ENCODE measurements around the gene GRHL3.

GRHL3 gene

GRCh38 chr1:24374891-24375786 lies 56.0 kb downstream of the GRHL3 start:
- DNase-seq, result no peak

GRCh38 chr1:24379733-24380315 lies 60.7 kb downstream of the GRHL3 start:
- DNase-seq, result no peak

GRCh38 chr1:24380508-24380907 lies 61.4 kb downstream of the GRHL3 start:
- DNase-seq, result no peak

GRCh38 chr1:24381256-24381655 lies 62.1 kb downstream of the GRHL3 start:
- no peak for DNase-seq

- no peak for DNase-seq
Measured at GRCh38 chr1:24382165-24382577, 63.0 kb downstream of the GRHL3 start.

- no peak for DNase-seq
Measured at GRCh38 chr1:24383381-24383940, 64.3 kb downstream of the GRHL3 start.

- no peak for DNase-seq
Measured at GRCh38 chr1:24384251-24385090, 65.3 kb downstream of the GRHL3 start.

- no peak for DNase-seq
Measured at GRCh38 chr1:24385160-24385940, 66.2 kb downstream of the GRHL3 start.

- DNase-seq, result peak in 1 of 2 experiments; percentile 12
Measured at GRCh38 chr1:24386241-24386640, 67.1 kb downstream of the GRHL3 start.

- DNase-seq, result no peak
Measured at GRCh38 chr1:24386931-24387330, 67.8 kb downstream of the GRHL3 start.

- no peak for DNase-seq
Measured at GRCh38 chr1:24387636-24388175, 68.5 kb downstream of the GRHL3 start.

GRCh38 chr1:24388331-24388885 lies 69.3 kb downstream of the GRHL3 start:
- DNase-seq, result no peak

- no peak for DNase-seq
Measured at GRCh38 chr1:24389231-24389678, 70.1 kb downstream of the GRHL3 start.

GRCh38 chr1:24390924-24391782 lies 72.0 kb downstream of the GRHL3 start:
- DNase-seq, result peak; percentile 47 to 77

GRCh38 chr1:24391882-24392603 lies 72.9 kb downstream of the GRHL3 start:
- peak in 1 of 2 experiments; percentile 50 for DNase-seq

GRCh38 chr1:24392604-24392946 lies 73.4 kb downstream of the GRHL3 start:
- no peak for DNase-seq

- no peak for DNase-seq
Measured at GRCh38 chr1:24392982-24393650, 74.0 kb downstream of the GRHL3 start.

- DNase-seq, result no peak
Measured at GRCh38 chr1:24393892-24394291, 74.7 kb downstream of the GRHL3 start.

GRCh38 chr1:24400065-24400464 lies 80.9 kb downstream of the GRHL3 start:
- DNase-seq, result no peak
